PFSK-1 (cell line): Measurements from ENCODE around the gene COL12A1.

Experiments used
- POLR2AphosphoS5 ChIP-seq: IDR thresholded peaks from 2 replicates; pipeline ENCODE4 v1.6.1; 2012; ENCODE audit warnings: low read depth, mild to moderate bottlenecking, control low read depth, low read length, moderate library complexity
- REST ChIP-seq, 2 experiments: IDR thresholded peaks; 2 replicates each; pipeline versions ENCODE4 v1.6.1 to v1.8.0; 2011 to 2012; ENCODE audit warnings: low read depth in 2 of 2, low read length in 2 of 2, control low read depth in 1 of 2, inconsistent platforms in 1 of 2, mild to moderate bottlenecking in 1 of 2, moderate library complexity in 1 of 2; ENCODE audit not compliant: insufficient read depth in 1 of 2
- TAF1 ChIP-seq: IDR thresholded peaks from 2 replicates; pipeline ENCODE4 v1.6.1; 2012; ENCODE audit warnings: low read length, control low read depth, borderline replicate concordance; ENCODE audit not compliant: insufficient read depth

DNA sequence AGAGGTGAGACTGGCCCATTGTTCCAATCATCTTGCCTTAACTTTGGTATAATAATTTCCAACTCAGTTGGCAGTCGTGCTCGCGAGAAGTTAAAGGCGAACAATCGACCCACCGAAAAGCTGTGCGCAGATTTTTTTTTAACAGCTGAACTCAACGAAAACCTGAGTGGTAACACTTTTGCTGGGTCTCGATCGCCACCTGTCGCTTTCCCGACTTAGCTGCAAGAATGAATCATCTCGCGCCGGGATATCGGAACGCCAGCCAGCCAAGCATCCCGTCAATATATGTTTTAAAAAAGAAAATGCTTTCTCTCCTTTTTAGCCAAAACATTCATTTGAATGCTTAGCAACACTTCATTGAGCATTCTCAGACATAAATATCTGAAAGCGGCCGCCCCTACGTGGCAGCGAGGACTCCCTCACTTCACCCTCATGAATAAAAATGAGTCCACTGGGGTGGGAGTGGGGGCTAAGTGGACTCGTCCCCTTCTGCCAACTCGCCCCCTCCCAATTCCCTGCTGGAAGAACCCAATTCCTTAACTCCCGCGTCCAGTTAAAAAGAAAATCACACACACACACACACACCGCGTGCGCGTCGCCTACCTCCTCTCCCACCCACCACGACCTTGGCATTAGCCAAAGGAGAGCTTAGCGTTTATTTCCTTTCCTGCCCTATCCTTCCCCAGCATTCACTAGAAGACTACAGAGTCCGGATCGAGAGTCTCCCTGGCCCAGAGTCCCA is 1.5 kb downstream of the COL12A1 start:
- TF ChIP-seq POLR2AphosphoS5 (no peak), TAF1 (no peak), REST (IDR thresholded peaks at IDR 0.05; ENCODE audit: insufficient read depth in 1 of 2, low read depth in 2 of 2, low read length in 2 of 2) (no peak)
